ENCODE results near the gene TSR1. TPM values are rescaled to one million over a fixed set of nuclear protein-coding genes. Genes with fewer than 3 reads are reported as not detected.

Gene TSR1
- total and polyA plus RNA-seq, 9 of the 15 experiments (the other 6 are each of a cell fraction or from before 2014, with no cell fraction given): 16.4 to 87.5 (median 55.2) TPM

DNA sequence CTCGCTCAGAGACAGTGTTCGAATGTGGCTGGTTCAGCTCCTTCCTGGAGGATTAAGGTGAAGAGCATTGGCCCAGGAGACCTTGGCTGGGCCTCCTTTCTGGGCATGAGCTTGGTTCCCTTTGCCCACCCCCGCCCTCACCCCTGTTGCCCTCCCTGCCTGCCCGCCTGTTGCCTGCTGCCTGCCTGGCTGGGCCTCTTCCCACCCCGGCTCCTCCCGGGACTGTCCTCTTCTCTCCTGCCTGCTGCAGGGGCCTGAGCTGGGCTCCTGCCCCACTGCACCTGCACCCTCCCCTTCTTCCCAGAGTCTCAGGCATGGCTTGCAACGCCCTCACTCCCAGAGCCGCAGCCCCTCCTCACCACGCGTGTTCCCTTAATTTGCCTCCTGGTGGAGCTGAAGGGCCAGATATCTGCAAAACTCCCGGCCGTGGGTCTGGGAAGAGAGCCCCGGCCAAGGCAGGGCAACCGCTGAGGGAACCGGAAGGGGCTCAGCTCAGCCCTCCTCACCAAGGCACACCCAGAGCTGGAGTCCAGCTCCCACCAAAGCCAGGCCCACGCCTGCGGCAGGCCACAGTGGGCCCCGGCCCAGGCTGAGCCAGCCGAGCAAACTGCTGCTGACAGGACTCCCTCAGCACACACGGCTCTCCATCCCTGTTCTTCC is 33.4 kb upstream of the TSR1 start:
- FAIRE-seq (no peak), ATAC-seq (peak; percentile 70), DNase-seq (ENCODE audit: extremely low read depth in 1 of 4, low spot score in 3 of 4) (peak in 3 of 4 experiments; percentile 20 to 27 (median 24))
- Histone ChIP-seq H4K20me1 (replicated peaks; ENCODE audit: control insufficient read depth, insufficient read depth, low read length) (no peaks in the 10 kb centered on the region), H2AFZ (ENCODE audit: low read depth, low read length) (no peak overlapping the region), H3K4me3 (no peak overlapping the region), H3K9me1 (ENCODE audit: control insufficient read depth, insufficient read depth, low read length) (no peaks in the 10 kb centered on the region), H3K4me1 (replicated peaks in 1 of 2; ENCODE audit: control insufficient read depth in 2 of 2, insufficient read depth in 2 of 2, low read length in 2 of 2) (peaks cover 0 to 6% of the 10 kb centered on the region in 2 experiments; a peak in 2 of 5 replicates), H3K79me2 (ENCODE audit: control insufficient read depth, insufficient read depth, low read length) (no peaks in the 10 kb centered on the region), H3K27ac (ENCODE audit: extremely low read depth, low read depth, low read length) (no peak overlapping the region), H3K36me3 (ENCODE audit: control insufficient read depth, insufficient read depth, low read length) (no peaks in the 10 kb centered on the region), H3K4me2 (ENCODE audit: insufficient read depth, low read length) (no peak overlapping the region), H3K9me3 (replicated peaks; ENCODE audit: control insufficient read depth, insufficient read depth, low read depth, low read length) (no peaks in the 10 kb centered on the region), H3K27me3 (ENCODE audit: control insufficient read depth in 2 of 2, insufficient read depth in 2 of 2, low read length in 2 of 2) (no peaks in the 10 kb centered on the region), H3K9ac (ENCODE audit: insufficient read depth in 1 of 2, low read depth in 2 of 2, low read length in 2 of 2) (peak overlapping the region in 1 of 2 experiments; percentile 68; a peak in 2 of 4 replicates)
- no TSS peak for BruUV-seq (replicated peaks)
- TF ChIP-seq RAD21 (CRISPR knock-in tag; conservative IDR thresholded peaks at IDR 0.05 in 1 of 2, IDR thresholded peaks at IDR 0.05 in 1 of 2) (peak in 1 of 2 experiments; percentile 19; a peak in 1 of 4 replicates), IRF2 (CRISPR knock-in tag; IDR thresholded peaks at IDR 0.05) (no peak), CTCF (IDR thresholded peaks at IDR 0.05 in 2 of 3, conservative IDR thresholded peaks at IDR 0.05 in 1 of 3; ENCODE audit: insufficient read depth in 2 of 3, low read depth in 1 of 3, low read length in 3 of 3) (peak in 2 of 3 experiments; percentile 9 to 24; a peak in 1 of 6 replicates), ZC3H11A (IDR thresholded peaks at IDR 0.05; ENCODE audit: low read depth, low read length) (no peak)
- ChIA-PET CTCF (ENCODE audit: low intra/inter-chr PET ratio) (interaction anchor here (1.3 kb wide), 1 partner anchor 46 kb away, joined by 7 read pairs; no protein-coding TSS in a partner anchor), POLR2A (interaction anchor here (0.6 to 2.2 kb wide), 3 partner anchors 12 to 380 kb away, joined by 3 to 8 read pairs (median 3); partner anchors contain the start of gene CCDC92B)
- in situ Hi-C loops (cut with MboI): no loop called here
- WGBS (ENCODE audit: insufficient coverage, low coverage, missing lambda C conversion rate): 77% methylated on average over 5 of the region's 20 CpGs
- intact Hi-C loops (cut with micrococcal nuclease): no loop called here
